SKM-1 treated with dmso at 0.1 percent for 144 hours (cell line): ENCODE data around the gene SETD2.

ENCODE experiments used
- DNase-seq: peaks from one replicate; lab custom pipeline; 2025; ENCODE audit not compliant: unreplicated experiment; lab: John Stamatoyannopoulos, UW

Gene SETD2

DNA sequence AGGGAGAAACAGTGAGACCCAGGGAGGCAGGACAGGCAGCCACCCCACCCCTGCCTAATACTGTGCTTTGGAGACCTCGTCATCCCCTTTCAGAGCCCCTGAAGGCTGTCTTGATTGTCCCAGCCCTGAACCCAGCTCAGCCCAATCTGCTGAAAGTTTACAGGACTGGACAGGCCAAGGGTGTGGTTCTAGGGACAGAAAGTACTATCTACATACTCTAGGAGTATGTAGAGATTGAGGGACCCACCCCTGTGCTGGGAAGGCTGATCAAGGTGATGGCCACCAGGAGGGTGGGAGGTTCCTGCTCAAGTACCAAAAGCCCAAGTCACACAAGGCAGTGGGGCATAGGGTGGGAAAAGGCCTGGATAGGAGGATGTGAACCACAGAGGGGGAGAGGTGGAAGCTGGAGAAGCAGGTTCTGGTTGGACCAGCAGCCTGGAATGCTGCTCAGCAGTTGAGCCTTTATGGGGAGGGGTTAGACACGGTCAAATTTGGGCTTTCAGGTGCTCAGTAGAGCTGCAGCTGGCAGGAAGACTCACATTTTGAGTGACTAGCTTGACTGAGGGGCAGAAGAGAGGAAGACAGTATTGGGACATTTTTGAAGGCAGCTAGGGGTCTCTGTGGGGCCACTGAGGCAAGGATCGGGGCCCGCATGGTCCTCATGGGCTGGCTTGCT is 177.7 kb downstream of the SETD2 start:
- no peak for DNase-seq

DNA sequence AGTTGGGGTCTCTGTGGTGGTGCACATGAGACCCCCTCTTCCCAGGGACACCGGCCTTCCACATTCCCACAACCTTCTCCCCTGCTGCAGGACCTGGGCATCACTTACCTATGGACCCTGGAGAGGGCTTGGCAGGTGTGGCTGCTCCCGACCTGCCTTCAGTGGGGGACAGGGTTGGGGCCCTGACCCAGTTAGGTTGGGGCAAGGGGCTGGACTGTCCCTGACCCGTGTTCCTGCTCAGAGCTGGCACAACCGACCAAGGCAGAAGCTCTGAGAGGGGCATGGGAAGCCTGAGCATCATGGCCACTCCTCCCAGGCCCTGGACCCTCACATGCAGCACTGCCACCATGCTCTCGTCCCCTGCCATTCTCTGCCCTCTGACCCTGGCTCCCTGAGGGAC is 178.3 kb downstream of the SETD2 start:
- DNase-seq: no peak

DNA sequence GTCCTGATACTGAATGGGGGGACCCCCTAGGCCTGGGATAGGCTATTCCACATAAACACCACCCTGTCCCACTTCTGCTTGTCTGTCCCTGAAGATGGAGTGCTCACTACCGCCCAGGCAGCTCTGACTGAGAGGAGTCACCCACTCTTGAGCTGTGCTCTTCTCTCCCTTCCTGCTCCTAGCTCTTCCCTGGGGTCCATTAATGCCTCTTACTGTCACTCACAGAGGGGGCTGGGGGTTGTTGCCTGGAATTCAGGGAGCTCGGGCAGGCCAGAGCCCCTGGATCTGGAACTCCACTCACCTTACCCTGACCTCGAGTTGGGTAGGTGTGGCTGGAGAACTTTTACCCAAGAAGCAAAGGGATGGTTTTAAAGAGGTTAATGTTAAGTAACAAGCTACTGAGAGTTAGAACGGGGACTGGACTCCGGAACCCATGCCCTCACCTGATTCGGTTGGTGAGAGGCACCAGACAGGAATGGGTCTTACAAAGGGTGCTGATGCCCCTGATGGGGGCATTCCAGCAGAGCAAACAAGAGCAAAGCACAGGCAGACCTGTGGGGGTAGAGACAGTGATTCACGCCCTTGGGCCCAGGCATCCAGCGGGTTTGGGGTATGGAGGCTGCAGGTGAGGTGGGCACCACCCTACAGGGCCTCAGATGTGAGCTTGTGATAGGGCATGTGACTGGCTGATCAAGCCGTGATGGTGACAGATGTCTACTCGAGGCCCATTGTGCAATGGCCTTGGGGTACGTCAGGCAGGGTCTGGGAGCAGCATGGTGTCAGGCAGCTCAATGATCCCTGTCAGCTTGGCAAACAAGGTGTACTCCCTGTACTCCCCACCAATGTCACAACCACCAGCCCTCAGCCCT is 179.1 kb downstream of the SETD2 start:
- DNase-seq: no peak

DNA sequence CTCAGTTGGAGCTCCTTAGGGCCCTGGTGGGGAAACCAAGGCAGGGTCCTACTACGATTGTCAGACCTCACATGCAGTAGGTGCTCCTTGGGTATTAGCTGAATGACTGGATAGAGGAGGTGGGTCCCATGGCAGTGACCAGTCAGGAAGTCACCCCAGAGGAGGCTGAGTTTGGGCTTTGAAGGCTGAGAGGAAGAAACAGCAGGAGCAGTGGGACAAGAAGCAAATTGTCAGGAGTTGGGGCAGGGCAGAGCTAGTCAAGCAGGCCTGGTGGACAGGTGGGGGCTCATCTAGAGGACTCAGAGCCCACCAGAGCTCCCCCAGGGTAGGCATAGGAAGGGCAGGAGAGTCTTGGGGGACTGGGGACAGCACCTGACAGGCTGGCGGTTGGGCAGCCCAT is 181.4 kb downstream of the SETD2 start:
- no peak for DNase-seq

DNA sequence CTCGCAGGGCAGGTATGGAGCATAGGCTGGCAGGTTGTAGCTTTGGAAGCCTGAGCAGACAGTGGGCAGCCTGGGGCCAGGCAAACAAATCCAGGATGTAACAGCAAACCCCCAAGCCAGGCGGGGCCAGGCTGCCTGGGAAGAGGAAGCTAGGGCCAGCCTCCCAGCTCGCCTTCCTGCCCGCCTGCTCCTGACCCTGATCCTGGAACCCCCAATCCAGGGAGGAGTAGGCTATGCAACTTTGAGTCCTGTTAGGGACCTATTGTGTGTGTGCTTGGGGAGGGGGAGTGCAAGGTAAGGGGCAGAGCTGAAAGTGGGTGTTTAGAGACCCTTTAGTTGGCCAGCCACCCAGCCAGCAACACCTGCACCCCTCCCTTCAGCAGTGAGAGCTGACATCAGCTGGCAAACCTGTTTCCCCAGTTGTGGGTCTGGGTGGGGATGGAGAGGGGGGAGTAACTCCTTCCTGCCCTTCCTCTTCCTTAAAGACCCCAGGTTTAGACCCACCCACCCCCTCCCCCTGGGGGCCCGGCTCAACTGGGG is 181.9 kb downstream of the SETD2 start:
- no peak for DNase-seq

DNA sequence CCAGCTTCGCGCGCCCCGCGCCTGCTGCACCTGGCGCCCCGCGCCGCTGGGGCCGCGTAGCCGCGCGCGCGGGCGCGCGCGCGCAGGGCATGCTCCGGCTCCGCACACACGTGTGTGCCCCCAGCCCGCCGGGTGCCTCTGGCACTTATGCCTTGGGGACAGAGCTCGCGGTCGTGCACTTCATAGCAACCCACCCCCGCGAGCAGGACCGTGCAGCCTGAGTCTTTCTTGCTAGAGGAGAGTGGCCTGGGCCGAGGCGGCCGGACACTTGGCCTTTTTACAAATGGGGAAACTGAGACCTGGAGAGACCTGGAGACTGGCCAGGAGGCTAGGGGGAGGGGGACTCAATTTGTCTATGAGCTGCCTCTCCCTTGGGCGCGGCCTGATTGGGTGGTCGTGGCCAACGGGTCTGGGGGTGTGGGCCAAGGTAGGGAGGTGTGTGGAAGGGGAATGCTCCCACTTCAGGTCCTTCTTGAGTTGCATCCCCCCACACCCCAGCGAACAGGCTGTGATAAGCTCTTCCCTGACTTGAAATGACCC is 183.9 kb downstream of the SETD2 start:
- DNase-seq: no peak

DNA sequence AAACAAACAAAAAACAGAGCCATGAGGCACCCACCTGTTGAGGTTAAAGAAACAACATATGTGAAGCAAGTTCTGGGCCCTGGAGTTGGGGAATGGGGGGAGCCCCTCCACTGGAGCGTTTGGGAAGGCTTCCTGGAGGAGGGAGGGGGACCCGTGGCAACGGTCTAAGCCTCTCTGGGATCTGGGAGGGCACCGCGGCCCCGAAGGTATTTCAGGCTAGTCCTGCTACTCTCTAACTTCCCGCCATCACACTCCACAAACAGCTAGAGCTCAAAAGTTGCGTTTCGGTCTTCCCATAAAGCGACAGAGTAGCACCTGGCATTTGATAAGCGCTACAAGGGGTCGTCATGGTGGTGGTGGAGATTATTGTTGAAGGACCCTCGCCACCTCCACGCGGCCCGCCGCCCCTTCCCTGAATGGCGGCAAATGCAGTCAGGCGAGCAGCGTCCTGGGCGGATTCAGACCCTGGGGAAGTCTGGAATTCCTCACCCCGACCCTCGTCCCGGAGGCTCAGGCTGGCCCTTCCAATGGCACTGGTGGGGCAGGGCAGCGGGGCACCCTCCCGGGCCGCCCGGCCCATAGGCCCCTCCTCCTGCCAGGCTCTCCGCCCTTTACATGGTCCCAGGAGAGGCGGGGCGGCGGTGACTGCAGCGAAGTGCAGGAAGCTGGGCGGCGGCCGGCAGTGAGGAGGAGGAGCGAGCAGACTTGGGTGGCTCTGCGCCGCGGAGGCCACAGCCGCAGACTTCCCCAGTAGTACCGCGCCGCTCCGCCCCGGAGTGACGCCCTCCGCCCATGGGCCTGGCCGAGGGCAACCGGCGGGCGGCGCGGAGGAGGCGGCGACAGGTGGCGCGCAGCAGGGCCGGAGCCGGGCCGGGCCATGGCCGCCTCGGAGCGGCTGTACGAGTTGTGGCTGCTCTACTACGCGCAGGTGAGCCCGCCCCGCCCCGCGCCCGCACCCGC is 184.6 kb downstream of the SETD2 start, which contains the start of gene NBEAL2:
NBEAL2 (plus strand) TSS at position 682 of the 960 bp plus-strand sequence; CDS start at position 878, 196 bp downstream.
- peak; percentile 97 for DNase-seq

DNA sequence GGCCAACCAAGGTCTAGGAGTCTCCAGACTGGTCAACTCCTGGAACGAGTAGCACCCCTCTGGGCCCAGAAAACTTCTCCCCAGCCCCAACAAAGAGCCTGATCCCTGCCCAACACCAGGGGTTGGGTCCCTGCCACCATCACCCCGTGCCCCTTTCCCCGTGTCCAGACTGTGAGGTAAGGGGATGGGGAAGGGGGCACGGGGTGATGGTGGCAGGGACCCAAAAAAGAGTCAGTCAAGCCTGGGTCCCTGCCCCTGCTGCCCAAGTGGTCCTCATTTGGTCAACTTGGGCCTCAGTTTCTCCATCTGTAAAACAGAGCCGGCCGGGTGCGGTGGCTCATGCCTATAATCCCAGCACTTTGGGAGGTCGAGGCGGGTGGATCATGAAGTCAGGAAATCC is 185.5 kb downstream of the SETD2 start:
- no peak for DNase-seq

DNA sequence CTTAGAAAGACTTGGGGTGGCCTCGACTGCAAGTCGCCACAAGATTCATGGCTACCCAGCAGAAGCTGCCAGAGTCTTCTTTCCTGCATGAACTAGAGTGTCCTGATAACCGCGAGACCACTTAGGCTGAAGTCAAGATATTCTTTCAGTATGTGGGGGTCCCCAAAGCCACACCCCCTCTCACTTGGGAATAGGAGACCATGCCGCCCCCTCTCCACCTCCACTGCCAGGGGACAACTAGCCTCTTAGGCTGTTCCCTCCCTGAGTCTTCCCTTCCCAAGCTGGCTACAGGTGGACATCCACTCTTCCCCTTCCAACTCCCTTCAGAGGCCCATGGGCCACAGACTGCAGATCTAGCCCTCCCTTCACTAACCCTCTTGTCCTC is 186.1 kb downstream of the SETD2 start:
- DNase-seq: no peak

DNA sequence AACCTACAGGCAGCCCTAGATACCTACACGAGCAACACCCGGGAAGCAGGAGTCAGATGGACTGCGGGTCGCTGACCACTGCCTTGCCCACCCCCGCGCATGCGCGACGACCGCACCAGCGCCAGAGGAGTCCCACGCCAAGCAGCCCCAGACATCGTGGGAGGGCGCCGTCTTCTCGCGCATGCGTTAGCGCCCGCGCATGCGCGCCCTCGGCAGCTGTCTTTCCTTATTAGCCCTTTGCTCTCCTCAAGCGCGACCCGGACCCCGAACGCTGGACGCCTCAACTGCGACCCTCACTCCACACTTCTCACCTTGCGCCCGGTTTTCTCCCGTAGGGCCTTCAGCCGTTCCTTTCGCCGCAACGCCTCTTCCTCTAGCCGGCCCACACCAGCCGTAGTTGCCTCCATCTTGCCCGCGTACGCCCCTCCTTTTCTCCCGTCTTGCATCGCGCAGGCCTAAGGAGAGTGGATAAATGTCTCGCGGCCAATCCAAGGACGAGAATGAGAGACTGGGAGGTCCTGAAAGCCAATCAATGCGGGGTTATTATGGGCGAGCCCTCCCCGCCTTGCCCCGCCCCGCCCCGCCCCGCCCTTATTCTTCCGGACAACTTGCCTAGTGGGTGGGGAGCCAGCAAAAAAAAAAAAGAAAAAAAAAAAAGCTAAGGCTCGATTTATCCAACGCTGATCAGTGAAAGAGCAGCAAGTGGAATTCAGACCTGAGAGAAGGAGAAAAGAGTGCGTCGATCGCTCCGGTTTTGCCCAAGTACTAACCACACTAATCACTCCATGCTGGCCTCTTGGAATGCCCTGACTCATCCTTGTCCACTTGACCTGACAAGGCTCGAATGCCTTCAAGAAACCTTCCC is 187.4 kb downstream of the SETD2 start, which contains the start of gene CCDC12:
CCDC12 (minus strand) TSS at position 420 of the 865 bp plus-strand sequence; CDS start at position 407, 13 bp downstream.
- peak; percentile 97 for DNase-seq

DNA sequence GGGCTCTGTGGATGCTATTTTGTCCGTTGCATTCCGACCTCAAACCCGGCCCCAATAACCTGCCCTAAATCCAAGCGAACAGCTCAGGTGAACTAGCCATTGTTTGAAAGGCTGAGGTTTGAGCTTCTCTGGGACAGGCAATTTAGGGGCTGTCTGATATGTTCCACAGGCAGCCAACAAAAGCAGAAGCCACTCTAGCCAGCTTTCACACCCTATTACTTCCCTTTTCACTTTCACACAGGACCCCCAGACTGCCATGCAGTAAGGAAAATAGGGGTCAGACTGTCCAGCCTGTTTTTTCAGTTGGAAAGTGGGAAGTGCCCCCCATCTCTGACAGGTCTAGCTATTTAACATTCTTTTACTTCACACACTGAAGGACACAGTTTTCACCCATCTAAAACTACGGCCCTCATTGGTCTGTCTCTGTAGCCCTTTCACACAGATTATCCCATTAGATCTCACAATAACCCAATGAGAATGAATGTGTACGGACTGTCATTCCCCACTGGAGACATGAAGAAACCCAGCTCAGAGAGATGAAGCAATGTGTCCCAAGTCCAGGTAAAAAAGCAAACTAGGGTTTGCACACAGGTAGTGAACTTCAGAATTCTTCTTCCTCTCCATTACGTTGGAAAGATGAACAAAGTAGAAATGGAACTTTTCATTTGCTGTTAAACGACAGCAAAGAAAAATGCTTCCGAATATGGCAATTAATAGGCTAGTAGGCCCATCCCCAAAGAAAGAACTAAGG is 189.3 kb downstream of the SETD2 start:
- no peak for DNase-seq

DNA sequence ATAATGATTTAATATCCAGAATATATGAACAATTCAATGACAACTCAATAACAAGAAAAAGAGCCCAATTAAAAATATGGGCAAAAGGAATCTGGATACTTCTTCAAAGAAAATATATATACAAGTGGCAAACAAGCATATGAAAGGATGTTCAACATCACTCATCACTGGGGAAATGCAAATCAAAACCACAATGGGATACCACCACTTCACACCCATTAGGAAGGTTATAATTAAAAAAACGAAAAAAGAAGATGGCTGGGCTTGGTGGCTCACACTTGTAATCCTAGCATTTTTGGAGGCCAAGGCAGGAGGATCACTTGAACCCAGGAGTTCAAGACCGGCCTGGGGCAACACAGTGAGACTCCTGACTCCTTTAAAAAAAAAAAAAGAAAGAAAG is 191.5 kb downstream of the SETD2 start:
- DNase-seq: no peak

DNA sequence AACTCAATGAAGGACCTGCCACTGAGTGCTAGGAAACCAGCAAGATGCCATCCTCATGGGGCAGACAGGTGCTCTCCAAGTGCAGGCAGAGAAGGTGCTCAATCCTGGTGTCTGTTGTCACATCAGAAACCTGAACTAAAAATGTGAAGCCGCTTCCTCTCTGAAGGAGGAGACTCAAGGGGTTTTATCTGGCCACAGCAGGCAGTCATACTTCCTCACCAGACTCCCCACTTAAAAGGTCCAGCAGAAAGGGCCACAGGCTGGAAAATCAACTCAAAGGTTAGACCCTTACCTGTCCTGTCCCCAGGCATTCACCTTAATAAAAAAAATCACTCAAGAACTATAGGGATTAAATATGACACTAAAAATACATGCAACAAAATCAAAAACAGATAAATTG is 192.2 kb downstream of the SETD2 start:
- no peak for DNase-seq

DNA sequence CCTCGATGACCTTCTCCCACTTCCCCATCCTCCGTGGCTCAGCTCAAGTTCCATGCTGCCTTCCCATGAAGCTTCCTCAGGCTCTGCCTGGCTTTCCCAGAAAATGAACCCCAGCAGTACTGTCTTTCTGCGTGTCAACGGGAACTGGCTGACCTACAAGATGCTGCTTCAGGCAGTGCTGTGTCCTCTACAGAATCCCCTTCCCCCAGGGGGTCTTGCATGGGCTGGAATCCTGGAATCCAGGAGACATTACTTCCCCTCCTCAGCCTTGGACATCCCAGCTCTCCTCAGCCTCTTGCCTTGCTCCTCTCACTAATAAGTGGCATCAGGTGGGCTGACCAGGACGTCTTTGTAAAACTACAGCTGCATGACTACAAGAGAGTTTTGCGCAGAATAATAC is 192.8 kb downstream of the SETD2 start:
- no peak for DNase-seq

DNA sequence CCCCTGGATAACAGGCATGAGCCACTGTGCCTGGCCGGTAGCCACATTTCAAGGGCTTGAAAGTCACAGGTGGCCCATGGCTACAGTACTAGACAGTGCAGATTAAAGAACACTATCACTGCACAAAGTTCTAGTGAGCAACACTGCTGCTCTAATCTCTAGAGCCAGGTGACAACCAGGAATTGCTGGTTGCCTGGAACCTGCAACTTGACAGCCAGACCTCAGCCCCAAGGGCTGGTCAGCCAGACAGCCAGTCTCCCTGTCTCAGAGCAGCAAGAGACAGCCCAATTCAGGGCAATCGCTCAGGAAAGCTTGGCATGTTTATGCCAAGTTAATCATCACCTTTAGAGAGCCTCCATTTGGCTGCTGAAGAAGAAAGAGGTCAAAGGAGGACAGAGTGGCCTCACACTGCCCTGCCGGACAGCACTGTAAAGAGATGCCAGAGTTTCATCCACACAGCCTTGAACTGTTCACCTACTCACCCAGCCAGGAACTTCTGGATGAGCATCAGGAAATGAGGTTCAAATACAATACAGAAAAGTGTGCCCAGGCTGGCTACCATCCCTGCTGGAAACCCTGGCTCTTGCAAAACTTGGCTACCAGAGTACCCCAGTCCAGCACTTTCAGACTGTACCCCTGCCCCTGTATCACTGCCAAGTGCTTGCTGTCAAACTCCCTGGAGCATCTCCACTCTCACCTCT is 193.4 kb downstream of the SETD2 start:
- no peak for DNase-seq

DNA sequence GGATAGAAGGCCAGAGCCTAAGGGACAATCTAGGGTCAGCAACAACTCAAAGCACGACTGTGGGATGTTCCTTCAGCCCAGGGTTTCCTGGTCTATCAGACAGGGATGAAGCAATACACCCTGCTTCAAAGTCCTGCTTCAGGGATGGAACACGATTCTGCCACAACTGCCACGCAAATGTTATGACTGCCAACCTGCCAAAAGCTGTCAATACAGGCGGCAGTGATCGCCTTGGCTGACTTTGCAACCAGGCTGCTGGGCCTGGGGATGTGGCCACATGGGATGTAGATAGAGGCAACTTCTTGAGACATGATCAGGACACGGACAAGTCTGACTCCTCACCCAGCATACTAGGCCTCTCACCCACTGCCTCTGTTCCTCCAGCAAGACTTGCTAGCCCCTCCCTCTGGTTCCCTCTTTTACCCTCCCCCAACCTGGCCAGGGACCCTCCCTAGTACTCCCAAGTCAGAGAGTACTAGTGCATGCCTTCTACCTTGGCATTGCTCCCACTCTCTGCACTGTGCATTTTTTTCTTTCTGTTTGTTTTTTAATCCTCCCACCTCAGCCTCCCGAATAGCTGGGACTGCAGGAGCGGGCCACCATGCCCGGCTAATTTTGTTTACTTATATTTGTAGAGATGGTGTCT is 195.0 kb downstream of the SETD2 start:
- DNase-seq: no peak

DNA sequence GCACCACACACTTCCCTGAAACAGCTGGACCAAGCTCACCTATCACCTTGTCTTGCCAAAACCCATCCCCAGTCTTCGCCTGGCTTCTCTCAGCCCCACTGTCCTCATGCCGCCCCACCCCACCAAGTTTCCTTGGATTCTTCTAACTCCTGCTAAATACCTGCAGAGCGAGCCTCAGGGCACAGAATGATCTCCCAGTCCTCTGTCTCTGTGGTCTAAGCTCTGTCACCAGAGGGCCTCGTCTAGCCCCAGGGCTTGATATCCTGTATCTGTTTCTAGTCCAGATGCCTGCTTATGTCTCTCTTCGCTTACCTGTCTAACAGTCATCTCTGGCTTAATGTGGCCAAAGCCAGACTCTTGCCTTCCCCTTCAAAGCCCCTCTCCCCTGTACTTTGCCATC is 197.1 kb downstream of the SETD2 start:
- DNase-seq: no peak
